Measurements from ENCODE around the gene SSX4B. TPM values are rescaled to one million over a fixed set of nuclear protein-coding genes. Genes with fewer than 3 reads are reported as not detected.
"Not testable (repeated sequence)": the region's sequence is repeated elsewhere in the genome, so short reads cannot be mapped to it uniquely, and the experiment has no call there.

The SSX4B gene, protein sequence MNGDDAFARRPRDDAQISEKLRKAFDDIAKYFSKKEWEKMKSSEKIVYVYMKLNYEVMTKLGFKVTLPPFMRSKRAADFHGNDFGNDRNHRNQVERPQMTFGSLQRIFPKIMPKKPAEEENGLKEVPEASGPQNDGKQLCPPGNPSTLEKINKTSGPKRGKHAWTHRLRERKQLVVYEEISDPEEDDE
- not detected in 2 replicates for total RNA-seq (2014; rRNA removed; shearing (Covaris generic))

DNA sequence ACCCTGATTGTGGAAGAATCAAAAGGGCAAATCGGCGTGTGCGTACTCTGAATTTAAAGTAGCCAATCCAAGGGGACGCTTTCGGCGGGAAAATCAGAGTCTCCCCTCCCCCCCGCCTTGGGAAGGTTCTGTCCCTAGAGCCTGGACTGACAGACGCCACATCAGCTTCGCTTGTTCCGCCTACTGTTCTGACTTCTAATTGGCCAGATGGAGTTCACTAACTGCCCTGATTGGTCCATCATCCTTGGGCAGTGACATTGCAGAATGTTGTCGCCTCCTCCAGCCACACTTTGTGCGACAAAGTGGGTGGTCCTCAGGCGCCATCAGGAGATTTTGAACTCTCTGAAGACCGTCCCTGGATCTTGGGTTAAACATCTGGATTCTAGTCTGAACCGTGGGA, at the start of gene SSX4B:
SSX4B (minus strand) TSS at position 101 of the 400 bp plus-strand sequence. CDS start 588 bp downstream, outside the sequence.
- DNase-seq (ENCODE audit: low read depth) = not testable (repeated sequence)

DNA sequence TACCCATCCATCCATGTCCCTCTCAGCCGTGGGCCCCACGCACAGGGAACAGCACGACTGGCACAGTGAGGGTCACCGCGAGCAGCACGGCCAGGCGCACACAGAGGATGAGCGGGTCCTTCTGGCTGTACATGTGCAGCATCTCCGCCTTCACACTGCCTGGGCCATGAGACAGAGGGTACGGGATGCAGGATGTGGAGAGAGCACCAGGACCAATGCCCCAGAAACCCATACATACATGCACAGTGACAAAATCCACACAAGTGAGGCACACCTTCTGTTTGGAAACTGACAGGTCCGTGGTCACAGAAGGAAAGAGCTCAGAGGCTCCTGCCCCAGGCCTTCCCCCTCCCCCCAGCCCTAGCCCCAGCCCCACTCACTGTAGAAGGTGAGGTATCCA, 48.8 kb upstream of the SSX4B start:
- DNase-seq (ENCODE audit: low read depth) = no peak

DNA sequence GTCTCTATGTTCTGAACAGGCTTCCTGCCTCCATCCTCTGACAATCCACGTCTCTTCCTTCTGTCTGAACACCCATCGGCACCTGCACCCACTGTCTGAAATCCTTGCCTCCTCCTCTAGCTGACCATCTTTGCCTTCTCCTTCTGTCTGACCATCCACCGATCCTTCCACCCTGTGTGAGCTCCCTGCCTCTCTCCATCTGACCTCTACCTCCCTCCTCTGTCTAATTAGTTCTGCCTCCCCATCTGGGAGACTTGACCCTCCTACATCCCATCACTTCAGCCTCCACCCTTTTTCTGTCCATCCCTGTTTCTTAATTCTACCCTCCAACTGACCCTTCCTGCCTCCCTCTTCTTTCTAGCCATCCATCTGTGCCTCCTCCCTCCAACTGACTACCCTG, 48.3 kb upstream of the SSX4B start:
- no peak for DNase-seq (ENCODE audit: low read depth)

DNA sequence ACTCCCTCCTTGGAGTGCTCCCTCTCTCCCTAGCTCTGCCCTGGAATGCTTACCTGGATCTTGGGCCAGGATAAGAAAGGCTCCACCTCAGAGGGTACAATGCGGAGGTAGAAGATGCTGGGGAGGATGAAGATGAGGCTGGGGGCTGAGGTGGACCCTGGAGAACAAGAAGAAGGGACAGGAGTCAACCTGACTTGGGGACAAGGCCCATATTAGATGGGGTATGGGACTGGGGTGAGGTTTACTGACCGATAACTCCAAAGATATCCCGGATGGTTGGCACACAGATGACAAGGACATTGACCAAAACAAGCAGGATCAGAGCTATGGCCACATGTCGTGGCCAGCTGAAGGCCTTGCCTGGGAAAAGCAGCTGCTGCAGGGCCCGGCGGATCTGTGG, 47.7 kb upstream of the SSX4B start:
- DNase-seq (ENCODE audit: low read depth) = no peak

DNA sequence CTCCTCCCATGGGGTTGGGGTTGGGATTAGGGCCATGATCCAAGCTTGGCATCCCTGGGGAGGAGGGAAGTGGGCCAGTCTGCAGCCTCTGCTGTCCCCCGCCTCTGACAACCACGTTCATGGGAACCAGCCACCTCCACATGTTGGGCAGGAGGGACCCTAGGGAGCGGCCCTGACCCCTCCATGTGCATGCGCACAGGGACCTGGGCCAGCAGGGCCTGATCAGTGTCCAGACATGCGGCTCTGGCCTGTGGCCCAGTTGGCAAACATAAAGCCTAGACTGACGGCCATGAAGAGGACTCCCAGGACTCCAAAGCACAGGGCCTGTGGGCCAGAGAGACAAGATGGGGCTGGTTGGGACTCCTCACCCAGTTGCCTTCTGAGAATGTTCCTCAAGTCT, 47.0 kb upstream of the SSX4B start:
- DNase-seq (ENCODE audit: low read depth) = no peak

DNA sequence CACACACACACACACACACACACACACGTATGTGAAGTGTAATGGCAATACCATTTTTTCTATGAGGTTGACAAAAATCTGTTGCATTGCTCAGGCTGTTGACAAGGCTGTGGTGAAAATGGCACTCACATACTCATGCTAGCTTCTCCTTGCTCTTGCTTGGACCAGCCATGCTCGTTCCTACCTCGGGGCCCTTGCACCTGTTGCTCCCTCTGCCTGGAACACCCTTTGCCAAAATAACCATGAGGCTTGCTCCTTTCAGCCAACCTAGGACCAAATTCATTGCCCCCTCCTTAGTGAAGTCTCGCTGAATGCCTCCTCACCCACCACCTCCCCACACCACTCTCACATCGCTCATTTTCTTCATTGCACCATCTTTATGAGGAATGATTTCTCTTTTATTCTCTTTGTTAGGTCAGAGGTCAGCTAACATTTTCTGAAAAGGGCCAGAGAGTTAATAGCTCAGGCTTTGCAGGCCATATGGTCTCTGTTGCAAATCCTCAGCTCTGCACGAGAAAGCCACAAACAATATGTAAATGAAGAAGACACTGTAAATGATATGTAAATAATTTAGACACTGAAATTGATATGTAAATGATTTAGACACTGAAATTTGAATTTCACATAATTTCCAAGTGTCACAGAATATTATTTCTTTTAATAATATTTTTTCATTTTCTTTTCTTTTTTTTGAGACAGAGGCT, 45.0 kb upstream of the SSX4B start:
- DNase-seq (ENCODE audit: low read depth) = no peak

DNA sequence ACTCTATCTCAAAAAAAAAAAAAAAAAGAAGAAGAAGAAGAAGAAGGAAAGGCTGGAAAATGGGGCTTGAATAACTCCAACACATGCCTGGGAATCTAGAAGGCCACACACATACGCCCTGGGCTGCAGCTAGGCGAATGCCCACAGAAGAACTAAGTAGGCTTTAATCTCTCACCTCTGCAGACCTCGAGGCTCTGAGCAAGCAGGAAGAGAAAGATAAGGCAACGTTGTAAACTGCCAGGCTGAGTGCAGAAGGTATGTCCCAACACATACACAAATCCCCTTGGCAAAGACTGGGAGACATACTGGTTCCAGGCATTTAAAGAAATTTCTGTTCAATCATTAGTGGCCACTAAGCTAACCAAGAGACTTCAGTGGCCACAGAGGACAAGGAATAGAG, 39.9 kb upstream of the SSX4B start:
- DNase-seq (ENCODE audit: low read depth) = no peak

DNA sequence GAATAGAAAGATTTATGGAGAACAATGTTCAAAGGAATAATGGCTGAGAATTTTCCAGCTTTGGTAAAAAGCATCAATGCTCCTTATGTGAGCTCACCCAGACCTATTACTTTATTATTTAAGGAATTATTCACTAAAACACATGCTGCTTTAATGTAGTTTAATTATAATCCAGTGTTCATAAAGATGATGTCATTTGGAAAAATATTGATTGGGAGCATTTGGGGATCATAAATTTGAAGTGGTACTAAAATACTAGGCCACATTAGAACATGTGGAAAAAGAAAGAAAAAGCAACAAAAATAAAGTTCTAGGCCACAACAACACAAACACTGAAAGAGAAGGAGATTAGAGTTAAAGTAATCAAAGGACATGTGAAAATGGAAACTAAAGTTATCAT, 38.3 kb upstream of the SSX4B start:
- no peak for DNase-seq (ENCODE audit: low read depth)

DNA sequence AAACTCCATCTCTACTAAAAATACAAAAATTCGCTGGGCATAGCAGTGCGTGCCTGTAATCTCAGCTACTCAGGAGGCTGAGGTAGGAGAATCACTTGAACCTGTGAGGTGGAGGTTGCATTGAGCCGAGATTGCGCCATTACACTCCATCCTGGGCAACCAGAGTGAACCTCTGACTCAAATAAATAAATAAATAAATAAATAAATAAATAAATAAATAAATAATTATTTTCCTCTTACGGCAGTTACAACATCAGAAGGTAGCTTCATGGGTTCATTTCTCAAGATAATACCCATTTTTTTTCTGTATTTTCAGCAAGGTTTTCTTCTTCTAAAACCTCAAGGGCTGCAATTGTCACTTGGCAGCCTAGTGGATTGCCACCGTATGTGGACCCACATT, 35.4 kb upstream of the SSX4B start:
- not testable (repeated sequence) for DNase-seq (ENCODE audit: low read depth)

DNA sequence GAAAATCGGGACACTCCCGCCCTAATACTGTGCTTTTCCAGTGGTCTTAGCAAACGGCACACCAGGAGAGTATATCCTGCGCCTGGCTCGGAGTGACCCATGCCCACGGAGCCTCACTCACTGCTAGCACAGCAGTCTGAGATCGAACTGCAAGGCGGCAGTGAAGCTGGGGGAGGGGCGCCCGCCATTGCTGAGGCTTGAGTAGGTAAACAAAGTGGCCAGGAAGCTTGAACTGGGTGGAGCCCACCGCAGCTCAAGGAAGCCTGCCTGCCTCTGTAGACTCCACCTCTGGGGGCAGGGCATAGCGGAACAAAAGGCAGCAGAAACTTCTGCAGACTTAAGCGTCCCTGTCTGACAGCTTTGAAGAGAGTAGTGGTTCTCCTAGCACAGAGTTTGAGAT, 22.0 kb upstream of the SSX4B start:
- not testable (repeated sequence) for DNase-seq (ENCODE audit: low read depth)

DNA sequence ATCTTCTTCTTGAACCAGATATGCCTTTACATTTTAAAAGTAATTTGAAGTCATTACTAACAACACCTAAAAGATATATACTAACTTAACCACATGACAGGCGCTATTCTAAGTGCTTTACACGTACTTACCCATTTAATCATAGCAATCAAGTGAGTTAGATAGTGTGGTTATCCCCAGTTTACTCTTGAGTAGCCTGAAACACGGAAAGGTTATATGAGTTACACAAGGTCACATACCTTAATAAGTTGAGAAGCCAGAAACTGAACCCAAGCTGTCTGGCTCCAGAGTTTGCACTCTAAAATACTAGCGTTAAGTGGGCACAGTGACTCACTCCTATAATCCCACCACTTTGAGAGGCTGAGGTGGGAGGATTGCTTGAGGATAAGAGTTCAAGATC, 18.4 kb upstream of the SSX4B start:
- DNase-seq (ENCODE audit: low read depth) = peak; percentile 60

DNA sequence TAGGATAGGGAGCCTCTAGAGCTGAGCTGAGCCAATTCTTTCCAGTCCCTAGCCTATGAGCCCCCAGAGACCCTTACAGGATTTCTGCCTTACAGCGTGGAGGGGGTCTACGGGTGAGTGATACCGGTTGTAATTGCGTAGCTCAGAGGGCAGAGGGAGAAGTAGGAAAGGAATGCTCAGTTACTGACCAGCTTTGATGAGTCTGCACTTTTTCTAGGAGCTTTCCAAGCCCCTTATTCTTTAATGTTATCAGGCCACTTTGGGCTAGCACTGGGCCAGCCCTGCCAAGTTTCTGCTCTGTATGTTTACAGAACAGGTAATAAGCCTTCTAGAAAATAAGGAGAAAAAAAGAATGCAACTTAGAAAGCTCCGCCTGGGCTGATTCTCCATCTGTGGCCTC, 17.8 kb upstream of the SSX4B start:
- not testable (repeated sequence) for DNase-seq (ENCODE audit: low read depth)

DNA sequence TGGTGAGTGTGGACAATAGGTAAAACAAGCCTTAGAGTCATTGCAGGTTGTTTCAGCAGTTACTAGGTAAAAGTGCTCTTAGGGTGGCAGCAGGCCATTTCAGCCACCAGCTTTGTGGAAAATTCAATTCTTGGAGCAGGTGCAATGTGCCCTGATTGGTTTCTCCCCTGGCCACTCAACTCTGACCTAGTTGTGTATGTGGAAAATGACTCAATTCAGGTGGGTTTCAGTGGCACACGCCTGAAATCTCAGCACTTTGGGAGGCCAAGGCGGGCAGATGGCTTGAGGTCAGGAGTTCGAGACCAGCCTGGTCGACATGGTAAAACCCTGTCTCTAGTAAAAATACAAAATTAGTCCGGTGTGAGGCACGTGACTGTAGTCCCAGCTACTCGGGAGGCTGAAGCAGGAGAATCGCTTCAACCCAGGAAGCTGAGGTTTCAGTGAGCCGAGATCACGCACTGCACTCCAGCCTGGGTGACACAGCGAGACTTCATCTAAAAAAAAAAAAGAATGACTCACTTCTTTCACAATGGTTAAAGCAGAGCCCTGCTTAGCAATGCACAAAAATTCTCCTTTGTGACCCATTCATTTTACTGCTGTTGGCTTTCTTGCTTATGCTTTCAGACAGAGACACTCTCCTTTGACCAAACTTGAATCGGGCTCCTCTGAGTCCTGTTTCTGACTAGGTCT, 15.4 kb upstream of the SSX4B start:
- not testable (repeated sequence) for DNase-seq (ENCODE audit: low read depth)

DNA sequence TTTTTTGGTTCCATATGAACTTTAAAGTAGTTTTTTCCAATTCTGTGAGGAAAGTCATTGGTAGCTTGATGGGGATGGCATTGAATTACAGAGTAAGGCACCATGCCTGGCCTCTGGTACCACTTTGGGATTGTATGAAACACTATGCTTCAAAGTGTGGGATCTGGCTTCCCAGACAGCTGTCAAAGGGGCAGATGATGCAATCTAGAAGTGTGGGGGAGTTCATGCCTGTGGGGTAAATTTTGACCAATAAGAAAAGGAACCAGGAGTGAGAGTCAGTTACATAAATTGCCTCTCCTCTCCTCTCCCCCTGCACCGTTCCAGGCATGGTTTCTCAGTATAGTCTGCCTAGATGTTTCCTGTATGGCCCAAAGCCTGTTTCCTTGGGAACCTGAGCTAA, 13.9 kb downstream of the SSX4B start:
- not testable (repeated sequence) for DNase-seq (ENCODE audit: low read depth)

DNA sequence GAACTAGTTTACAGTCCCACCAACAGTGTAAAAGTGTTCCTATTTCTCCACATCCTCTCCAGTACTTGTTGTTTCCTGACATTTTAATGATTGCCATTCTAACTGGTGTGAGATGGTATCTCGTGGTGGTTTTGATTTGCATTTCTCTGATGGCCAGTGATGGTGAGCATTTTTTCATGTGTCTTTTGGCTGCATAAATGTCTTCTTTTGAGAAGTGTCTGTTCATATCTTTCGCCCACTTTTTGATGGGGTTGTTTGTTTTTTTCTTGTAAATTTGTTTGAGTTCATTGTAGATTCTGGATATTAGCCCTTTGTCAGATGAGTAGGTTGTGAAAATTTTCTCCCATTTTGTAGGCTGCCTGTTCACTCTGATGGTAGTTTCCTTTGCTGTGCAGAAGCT, 14.8 kb downstream of the SSX4B start:
- DNase-seq (ENCODE audit: low read depth) = not testable (repeated sequence)

DNA sequence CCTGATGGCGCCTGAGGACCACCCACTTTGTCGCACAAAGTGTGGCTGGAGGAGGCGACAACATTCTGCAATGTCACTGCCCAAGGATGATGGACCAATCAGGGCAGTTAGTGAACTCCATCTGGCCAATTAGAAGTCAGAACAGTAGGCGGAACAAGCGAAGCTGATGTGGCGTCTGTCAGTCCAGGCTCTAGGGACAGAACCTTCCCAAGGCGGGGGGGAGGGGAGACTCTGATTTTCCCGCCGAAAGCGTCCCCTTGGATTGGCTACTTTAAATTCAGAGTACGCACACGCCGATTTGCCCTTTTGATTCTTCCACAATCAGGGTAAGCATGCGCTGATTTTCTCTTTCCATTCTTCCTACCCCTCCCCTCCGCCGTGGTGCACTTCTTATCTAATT, 28.5 kb downstream of the SSX4B start, which contains the start of gene SSX4:
SSX4 (plus strand) TSS at position 301 of the 400 bp plus-strand sequence. CDS start 515 bp downstream, outside the sequence.
- DNase-seq (ENCODE audit: low read depth) = not testable (repeated sequence)

DNA sequence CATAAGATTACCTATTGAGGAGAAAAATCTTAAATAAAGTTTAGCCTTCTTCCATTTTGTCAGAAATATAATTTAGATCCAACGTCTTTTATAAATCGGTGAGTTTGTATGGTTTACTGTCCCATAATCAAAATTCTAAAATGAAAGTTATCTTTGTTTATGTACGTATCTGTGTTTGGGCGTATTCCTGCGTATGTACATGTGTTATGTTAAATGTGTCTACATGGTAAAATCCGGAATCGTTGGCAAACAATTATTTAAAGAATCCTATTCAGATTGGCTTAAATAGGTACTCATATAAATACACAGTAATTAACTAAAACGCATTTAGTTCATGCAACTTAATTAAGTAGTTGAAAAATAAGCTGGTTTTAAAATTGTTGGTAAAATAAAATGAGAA, 41.4 kb downstream of the SSX4B start:
- not testable (repeated sequence) for DNase-seq (ENCODE audit: low read depth)

DNA sequence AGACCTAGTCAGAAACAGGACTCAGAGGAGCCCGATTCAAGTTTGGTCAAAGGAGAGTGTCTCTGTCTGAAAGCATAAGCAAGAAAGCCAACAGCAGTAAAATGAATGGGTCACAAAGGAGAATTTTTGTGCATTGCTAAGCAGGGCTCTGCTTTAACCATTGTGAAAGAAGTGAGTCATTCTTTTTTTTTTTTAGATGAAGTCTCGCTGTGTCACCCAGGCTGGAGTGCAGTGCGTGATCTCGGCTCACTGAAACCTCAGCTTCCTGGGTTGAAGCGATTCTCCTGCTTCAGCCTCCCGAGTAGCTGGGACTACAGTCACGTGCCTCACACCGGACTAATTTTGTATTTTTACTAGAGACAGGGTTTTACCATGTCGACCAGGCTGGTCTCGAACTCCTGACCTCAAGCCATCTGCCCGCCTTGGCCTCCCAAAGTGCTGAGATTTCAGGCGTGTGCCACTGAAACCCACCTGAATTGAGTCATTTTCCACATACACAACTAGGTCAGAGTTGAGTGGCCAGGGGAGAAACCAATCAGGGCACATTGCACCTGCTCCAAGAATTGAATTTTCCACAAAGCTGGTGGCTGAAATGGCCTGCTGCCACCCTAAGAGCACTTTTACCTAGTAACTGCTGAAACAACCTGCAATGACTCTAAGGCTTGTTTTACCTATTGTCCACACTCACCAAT, 43.9 kb downstream of the SSX4B start:
- DNase-seq (ENCODE audit: low read depth) = not testable (repeated sequence)

DNA sequence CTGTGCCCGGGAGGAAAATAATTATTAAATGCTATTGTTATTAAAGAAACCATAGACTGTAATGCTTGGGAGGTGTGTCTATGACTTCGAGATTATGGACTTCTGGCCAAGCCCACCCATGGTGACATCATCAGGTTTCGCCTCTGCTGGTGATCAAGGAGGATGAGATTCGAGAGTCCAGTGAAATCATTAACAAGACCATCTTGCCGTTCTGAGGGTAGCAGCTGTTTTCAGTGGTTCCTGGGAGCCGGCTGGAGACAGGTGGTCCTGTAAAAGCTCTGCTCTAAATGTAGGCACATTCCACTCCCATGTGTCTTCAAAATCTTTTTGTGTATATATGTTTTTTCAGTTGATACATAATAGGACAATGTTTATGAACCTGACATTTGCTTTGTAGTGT, 52.5 kb downstream of the SSX4B start:
- DNase-seq (ENCODE audit: low read depth) = not testable (repeated sequence)

DNA sequence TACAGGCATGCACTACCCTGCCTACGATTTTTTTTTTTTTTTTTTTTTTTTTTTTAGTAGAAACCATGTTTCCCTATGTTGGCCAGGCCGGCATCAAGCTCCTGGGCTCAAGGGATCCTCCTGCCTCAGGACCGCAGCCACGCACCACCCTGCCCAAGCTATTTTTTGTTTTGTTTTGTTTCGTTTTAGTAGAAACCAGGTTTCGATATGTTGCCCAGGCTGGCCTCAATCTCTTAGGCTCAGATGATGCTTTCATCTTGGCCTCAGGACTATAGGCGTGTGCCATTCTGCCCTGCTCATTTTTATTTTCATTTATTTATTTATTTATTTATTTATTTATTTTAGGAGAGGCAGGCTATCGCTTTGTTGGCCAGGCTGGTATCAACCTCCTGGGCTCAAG, 54.1 kb downstream of the SSX4B start:
- DNase-seq (ENCODE audit: low read depth) = no peak

DNA sequence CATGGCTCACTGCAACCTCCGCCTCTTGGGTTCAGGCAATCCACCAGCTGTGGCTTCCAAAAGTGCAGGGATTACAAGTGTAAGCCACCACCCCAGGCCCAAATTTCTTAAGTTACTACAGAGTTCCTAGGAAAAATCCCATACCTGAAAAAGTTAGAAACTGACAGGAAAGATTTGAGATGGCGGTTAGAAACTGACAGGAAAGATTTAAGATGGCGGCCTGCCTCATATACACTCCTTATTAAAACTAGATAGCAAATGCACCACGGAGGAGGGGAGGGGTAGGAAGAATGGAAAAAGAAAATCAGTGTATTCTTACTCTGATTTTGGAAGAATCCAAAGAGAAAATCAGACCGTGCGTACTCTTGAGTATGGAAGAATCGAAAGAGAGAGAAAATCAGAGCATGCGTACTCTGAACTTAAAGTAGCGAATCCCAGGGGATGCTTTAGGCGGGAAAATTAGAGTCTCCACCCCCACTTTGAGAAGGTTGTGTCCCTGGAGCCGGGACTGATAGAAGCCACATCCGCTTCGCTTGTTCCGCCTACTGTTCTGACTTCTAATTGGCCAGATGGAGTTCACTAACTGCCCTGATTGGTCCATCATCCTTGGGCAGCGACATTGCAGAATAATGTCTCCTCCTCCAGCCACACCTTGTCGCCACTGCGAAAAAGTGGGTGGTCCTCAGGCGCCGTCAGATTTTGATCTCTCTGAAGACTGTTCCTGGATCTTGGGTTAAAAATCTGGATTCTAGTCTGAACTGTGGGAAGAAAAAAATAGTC, 55.3 kb downstream of the SSX4B start, which contains the start of gene SSX3:
SSX3 (minus strand) TSS at position 389 of the 780 bp plus-strand sequence. CDS start 1,454 bp downstream, outside the sequence.
- not testable (repeated sequence) for DNase-seq (ENCODE audit: low read depth)

All from M059J (cell line).